Left lung (tissue), 10 donors: Measurements from ENCODE around the gene LACTB. TPM values are rescaled to one million over a fixed set of nuclear protein-coding genes. Genes with fewer than 3 reads are reported as not detected.

ENCODE experiments used
- ATAC-seq: fragments of 200-7000 bp; cut with Tn5 transposase; one replicate; pipeline ENCODE4 v1.9.1; 2020; ENCODE audit warnings: moderate library complexity
- DNase-seq, 4 donors: peaks; one replicate each; pipeline ENCODE4 v3.0.0-alpha.2; 2013 to 2020
- H3K27ac ChIP-seq, 2 donors: fragments of 200-600 bp; sonication (generic) in 1 of 2; one replicate each; pipeline versions ENCODE4 v1.5.0 to v1.8.0; 2020 to 2021
- H3K27me3 ChIP-seq, 2 donors: fragments of 200-600 bp; sonication (generic) in 1 of 2; one replicate each; pipeline versions ENCODE4 v1.5.0 to v1.8.0; 2020 to 2021
- H3K36me3 ChIP-seq, 2 donors: fragments of 200-600 bp; sonication (generic) in 1 of 2; one replicate each; pipeline versions ENCODE4 v1.5.0 to v1.8.0; 2020 to 2021
- H3K4me1 ChIP-seq, 2 donors: fragments of 200-600 bp; one replicate each; pipeline ENCODE4 v1.8.0; 2021
- H3K4me3 ChIP-seq, 2 donors: fragments of 200-600 bp; sonication (generic) in 1 of 2; one replicate each; pipeline versions ENCODE4 v1.5.0 to v1.8.0; 2020 to 2021; ENCODE audit warnings: mild to moderate bottlenecking in 1 of 2
- H3K9me3 ChIP-seq, 2 donors: fragments of 200-600 bp; sonication (generic) in 1 of 2; one replicate each; pipeline versions ENCODE4 v1.5.0 to v1.8.0; 2020 to 2021
- CTCF ChIP-seq, 2 donors: fragments of 200-600 bp; sonication (generic) in 1 of 2; IDR thresholded peaks; one replicate each; pipeline versions ENCODE4 v1.5.0 to v1.8.0; 2021; ENCODE audit warnings: antibody characterized with exemption in 2 of 2
- intact Hi-C, 2 donors: fragments of 100-400 bp; cut with DNase I; formaldehyde crosslinking; loops; one replicate each; pipeline versions ENCODE4 v1.11.2 to v1.14.2; 2022
- polyA plus RNA-seq, 6 donors: library from polyadenylated mRNA; unstranded; fragments of 120-200 nt; gene quantifications; one replicate each; pipeline ENCODE4 v1.2.1, GENCODE V29; 2013; ENCODE audit not compliant: insufficient read length in 6 of 6
- total RNA-seq, 2 donors: library from RNA; stranded (reverse); fragmentation: NEBNext Ultra II Directional; extraction: Animal tissue kit (Norgen Biotek cat#: 25700); gene quantifications; one replicate each; pipeline ENCODE4 v1.2.1, GENCODE V29; 2021
- donor health status: DM: no; HTN: yes; CAD: no.
- donor health status: DM: no; HTN: no; CAD: no.

Gene LACTB
- total and polyA plus RNA-seq, 8 donors: 17.9 to 41.8 (median 19.9) TPM

- intact Hi-C loops: loop anchor here in 1 of 2 donors (5.0 to 10.0 kb wide), 3 partner anchors 42 to 305 kb away; no protein-coding TSS in a partner anchor
- H3K9me3 ChIP-seq: no peaks in the 10 kb centered on the region
- H3K36me3 ChIP-seq: no peaks in the 10 kb centered on the region
- ATAC-seq (peak; percentile 17), DNase-seq (peak in 1 of 4 donors; percentile 66)
- no peaks in the 10 kb centered on the region for H3K27me3 ChIP-seq
- H3K4me1 ChIP-seq: peaks cover 4 to 11% of the 10 kb centered on the region in 2 donors
- H3K27ac ChIP-seq: no peak overlapping the region
- no peak overlapping the region for H3K4me3 ChIP-seq
- no peak for TF ChIP-seq CTCF (IDR thresholded peaks at IDR 0.05)
Measured at GRCh38 chr15:63089260-63090043, 32.2 kb upstream of the LACTB start.

- peak in 2 of 4 donors; percentile 81 to 89 for DNase-seq
- Histone ChIP-seq H3K36me3 (no peaks in the 10 kb centered on the region), H3K4me3 (no peak overlapping the region), H3K4me1 (peaks cover 4 to 11% of the 10 kb centered on the region in 2 donors), H3K27me3 (no peaks in the 10 kb centered on the region), H3K27ac (no peak overlapping the region), H3K9me3 (no peaks in the 10 kb centered on the region)
- intact Hi-C loops: loop anchor here in 1 of 2 donors (5.0 kb wide), 2 partner anchors 43 to 243 kb away; no protein-coding TSS in a partner anchor
- no peak for TF ChIP-seq CTCF (IDR thresholded peaks at IDR 0.05)
- ATAC-seq: no peak
Measured at GRCh38 chr15:63090472-63090871, 31.2 kb upstream of the LACTB start.

- H3K36me3 ChIP-seq: no peaks in the 10 kb centered on the region
- H3K27me3 ChIP-seq: no peaks in the 10 kb centered on the region
- H3K27ac ChIP-seq: no peak overlapping the region
- H3K4me1 ChIP-seq: peaks cover 4 to 11% of the 10 kb centered on the region in 2 donors
- no peak overlapping the region for H3K4me3 ChIP-seq
- no peak for DNase-seq
- ATAC-seq: no peak
- intact Hi-C loops: loop anchor here in 1 of 2 donors (5.0 kb wide), 2 partner anchors 44 to 244 kb away; no protein-coding TSS in a partner anchor
- no peaks in the 10 kb centered on the region for H3K9me3 ChIP-seq
- TF ChIP-seq CTCF (IDR thresholded peaks at IDR 0.05): no peak
Measured at GRCh38 chr15:63090887-63091286, 30.8 kb upstream of the LACTB start.

GRCh38 chr15:63091679-63092446 lies 29.8 kb upstream of the LACTB start:
- ATAC-seq (no peak), DNase-seq (peak in 1 of 4 donors; percentile 62)
- Histone ChIP-seq H3K4me1 (peaks cover 4 to 11% of the 10 kb centered on the region in 2 donors), H3K4me3 (no peak overlapping the region), H3K27me3 (no peaks in the 10 kb centered on the region), H3K9me3 (no peaks in the 10 kb centered on the region), H3K27ac (no peak overlapping the region), H3K36me3 (no peaks in the 10 kb centered on the region)
- TF ChIP-seq CTCF (IDR thresholded peaks at IDR 0.05): no peak
- intact Hi-C loops: loop anchor here in 1 of 2 donors (5.0 kb wide), 2 partner anchors 45 to 245 kb away; no protein-coding TSS in a partner anchor
